ENCODE results near the gene EIF4A3. TPM values are rescaled to one million over a fixed set of nuclear protein-coding genes. Genes with fewer than 3 reads are reported as not detected.

EIF4A3 gene
- total RNA-seq, 2 donors from 2014 or later, result 16.8 to 40.7 TPM

- H3K36me3 ChIP-seq (replicated peaks in 1 of 2; ENCODE audit: insufficient read depth in 1 of 2, low read depth in 2 of 2), result no peaks in the 10 kb centered on the region
- TF ChIP-seq, protein P1, sequence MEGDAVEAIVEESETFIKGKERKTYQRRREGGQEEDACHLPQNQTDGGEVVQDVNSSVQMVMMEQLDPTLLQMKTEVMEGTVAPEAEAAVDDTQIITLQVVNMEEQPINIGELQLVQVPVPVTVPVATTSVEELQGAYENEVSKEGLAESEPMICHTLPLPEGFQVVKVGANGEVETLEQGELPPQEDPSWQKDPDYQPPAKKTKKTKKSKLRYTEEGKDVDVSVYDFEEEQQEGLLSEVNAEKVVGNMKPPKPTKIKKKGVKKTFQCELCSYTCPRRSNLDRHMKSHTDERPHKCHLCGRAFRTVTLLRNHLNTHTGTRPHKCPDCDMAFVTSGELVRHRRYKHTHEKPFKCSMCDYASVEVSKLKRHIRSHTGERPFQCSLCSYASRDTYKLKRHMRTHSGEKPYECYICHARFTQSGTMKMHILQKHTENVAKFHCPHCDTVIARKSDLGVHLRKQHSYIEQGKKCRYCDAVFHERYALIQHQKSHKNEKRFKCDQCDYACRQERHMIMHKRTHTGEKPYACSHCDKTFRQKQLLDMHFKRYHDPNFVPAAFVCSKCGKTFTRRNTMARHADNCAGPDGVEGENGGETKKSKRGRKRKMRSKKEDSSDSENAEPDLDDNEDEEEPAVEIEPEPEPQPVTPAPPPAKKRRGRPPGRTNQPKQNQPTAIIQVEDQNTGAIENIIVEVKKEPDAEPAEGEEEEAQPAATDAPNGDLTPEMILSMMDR (IDR thresholded peaks at IDR 0.05), result no peak
- no peak for TF ChIP-seq POLR2A (IDR thresholded peaks at IDR 0.05)
- H3K27ac ChIP-seq, result no peak overlapping the region
- no peaks in the 10 kb centered on the region for H3K27me3 ChIP-seq
- no peak for ATAC-seq
- H3K4me1 ChIP-seq, result peaks cover 6% of the 10 kb centered on the region
- intact Hi-C loops (cut with DNase I), result no loop called here
- H3K4me3 ChIP-seq, result no peak overlapping the region
- H3K9me3 ChIP-seq, result no peaks in the 10 kb centered on the region
- no peak for DNase-seq
- WGBS, 2 donors, result 80 to 84% methylated on average over 8 to 11 of the region's 11 CpGs
These were observed 60.3 kb downstream of the EIF4A3 start for GRCh38 chr17:80086616-80087015.

DNA sequence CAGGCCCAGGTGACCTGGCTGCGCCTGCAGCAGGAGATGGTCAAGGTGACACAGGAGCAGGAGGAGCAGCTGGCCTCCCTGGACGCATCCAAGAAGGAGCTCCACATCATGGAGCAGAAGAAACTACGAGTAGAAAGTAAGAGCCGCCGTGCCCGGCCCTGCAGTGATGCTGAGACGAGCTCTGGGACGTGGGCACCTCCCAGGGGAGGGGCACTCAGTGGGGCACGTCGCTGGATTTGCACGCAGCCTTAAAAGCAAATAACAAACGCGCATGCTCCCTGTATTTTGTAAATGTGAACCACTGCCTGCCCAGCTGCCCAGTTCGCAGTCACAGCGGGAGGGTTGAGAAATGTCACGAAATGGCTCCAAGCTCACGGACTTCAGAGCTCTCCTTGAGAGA, 60.8 kb downstream of the EIF4A3 start:
- intact Hi-C loops (cut with DNase I), result no loop called here
- H3K27ac ChIP-seq, result no peak overlapping the region
- ATAC-seq, result no peak

GRCh38 chr17:80084773-80085172, 62.2 kb downstream of the EIF4A3 start:
- intact Hi-C loops (cut with DNase I), result no loop called here
- Histone ChIP-seq H3K9me3 (no peaks in the 10 kb centered on the region), H3K4me3 (no peak overlapping the region), H3K27ac (no peak overlapping the region), H3K27me3 (no peaks in the 10 kb centered on the region), H3K4me1 (peaks cover 6% of the 10 kb centered on the region), H3K36me3 (replicated peaks in 1 of 2; ENCODE audit: insufficient read depth in 1 of 2, low read depth in 2 of 2) (no peaks in the 10 kb centered on the region)
- 88% methylated on average over 15 of the region's 15 CpGs; no CpG with 5 or more reads in 1 of the 2 donors for WGBS, 2 donors
- no peak for DNase-seq
- ATAC-seq, result no peak
- TF ChIP-seq, protein P1 (IDR thresholded peaks at IDR 0.05), result no peak
- TF ChIP-seq POLR2A (IDR thresholded peaks at IDR 0.05), result no peak

More for the DNA sequence above, 60.8 kb downstream of the EIF4A3 start:
- Histone ChIP-seq H3K4me1 (peaks cover 6% of the 10 kb centered on the region), H3K36me3 (replicated peaks in 1 of 2; ENCODE audit: insufficient read depth in 1 of 2, low read depth in 2 of 2) (no peaks in the 10 kb centered on the region), H3K27me3 (no peaks in the 10 kb centered on the region), H3K9me3 (no peaks in the 10 kb centered on the region), H3K4me3 (no peak overlapping the region)
- DNase-seq, result no peak
- TF ChIP-seq, protein P1 (IDR thresholded peaks at IDR 0.05), result no peak
- no peak for TF ChIP-seq POLR2A (IDR thresholded peaks at IDR 0.05)
- WGBS, 2 donors, result 82 to 85% methylated on average over 16 to 17 of the region's 17 CpGs

MicroRNAs encoded within 50 kb of the gene (microRNA counts, 767-probe panel; counts per million panel counts)
- 0 to 736 counts per million in 2 donors for microRNA hsa-miR-1268b

Small RNA genes within 50 kb of the gene (microRNA-seq; reads per million reads assigned to microRNA genes)
- gene MIR1268B (ENCODE audit: borderline number of aligned reads in 2 of 2, borderline replicate concordance in 2 of 2), result 0 reads per million in 2 donors

Small RNA genes within 50 kb of the gene (small RNA-seq; reads per million reads assigned to genes)
- gene AC087741.2, result not detected
- not detected for gene MIR1268B

Other genes with a start within 250 kb of the EIF4A3 start
- gene TBC1D16, start 111.3 kb downstream of the EIF4A3 start, total RNA-seq, result 10 to 100 TPM; 21.0 to 37.2 TPM
- gene CCDC40, start 110.5 kb downstream of the EIF4A3 start, total RNA-seq, result 10 to 100 TPM in 1 of 2 donors, 1 to 10 TPM in 1; 2.9 to 13.5 TPM
- gene GAA, start 45.5 kb downstream of the EIF4A3 start, total RNA-seq, result 10 to 100 TPM; 63.0 to 93.9 TPM
- not detected for gene CARD14, start 22.9 kb upstream of the EIF4A3 start, total RNA-seq
- gene SGSH, start 73.2 kb upstream of the EIF4A3 start, total RNA-seq, result 10 to 100 TPM; 29.6 to 42.8 TPM
- gene SLC26A11, start 73.3 kb upstream of the EIF4A3 start, total RNA-seq, result 10 to 100 TPM in 1 of 2 donors, 1 to 10 TPM in 1; 7.5 to 11.5 TPM
- gene RNF213, start 113.7 kb upstream of the EIF4A3 start, total RNA-seq, result 10 to 100 TPM; 60.7 to 69.5 TPM

All from body of pancreas (tissue), 4 donors.